ENCODE results near the gene ATOH8. TPM values are rescaled to one million over a fixed set of nuclear protein-coding genes. Genes with fewer than 3 reads are reported as not detected.
"Not testable (repeated sequence)": the region's sequence is repeated elsewhere in the genome, so short reads cannot be mapped to it uniquely, and the experiment has no call there.

Gene ATOH8
- total RNA-seq, 2 experiments from 2014 or later = not detected

DNA sequence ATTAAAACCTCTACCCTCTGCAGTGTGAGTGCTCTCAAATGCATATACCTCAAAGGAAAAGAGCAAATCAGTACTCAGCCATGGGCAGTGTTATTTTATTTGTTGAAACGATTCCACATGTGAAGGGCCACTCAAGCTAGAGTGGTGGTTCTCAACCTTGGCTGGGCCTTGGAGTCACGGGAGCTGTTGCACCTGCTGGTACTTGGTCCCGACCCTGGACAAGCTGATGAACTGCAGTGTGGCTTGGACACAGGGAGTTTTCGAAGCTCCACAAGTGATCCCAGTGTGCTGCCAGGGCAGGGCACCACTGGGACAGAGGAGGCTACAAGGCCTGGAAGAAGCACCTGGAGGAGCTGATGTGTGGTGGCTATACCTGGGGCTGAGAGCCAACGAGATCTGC is 40.0 kb upstream of the ATOH8 start:
- H3K4me1 Mint-ChIP-seq = peaks cover 1% of the 10 kb centered on the region
- no peaks in the 10 kb centered on the region for H3K36me3 Mint-ChIP-seq
- H3K27ac Mint-ChIP-seq = no peak overlapping the region
- DNase-seq = no peak
- peaks cover 13% of the 10 kb centered on the region for H3K27me3 Mint-ChIP-seq
- no peaks in the 10 kb centered on the region for H3K9me3 Mint-ChIP-seq
- H3K4me3 Mint-ChIP-seq = no peak overlapping the region

DNA sequence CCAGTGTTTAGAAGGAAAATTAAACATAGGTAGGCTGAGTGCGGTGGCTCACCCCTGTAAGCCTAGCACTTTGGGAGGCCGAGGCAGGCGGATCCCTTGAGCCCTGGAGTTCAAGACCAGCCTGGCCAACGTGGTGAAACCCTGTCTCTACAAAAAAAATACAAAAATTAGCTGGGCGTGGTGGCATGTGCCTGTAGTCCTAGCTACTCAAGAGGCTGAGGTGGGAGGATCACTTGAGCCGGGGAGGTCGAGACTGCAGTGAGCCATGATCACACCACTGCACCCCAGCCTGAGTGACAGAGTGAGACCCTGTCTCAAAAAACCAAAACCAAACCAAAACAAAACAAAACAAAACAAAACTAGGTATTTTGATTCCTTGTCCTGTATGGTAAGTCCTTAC is 39.4 kb upstream of the ATOH8 start:
- H3K27ac Mint-ChIP-seq, H3K4me1 Mint-ChIP-seq, H3K4me3 Mint-ChIP-seq, DNase-seq, H3K9me3 Mint-ChIP-seq, H3K36me3 Mint-ChIP-seq: not testable (repeated sequence)
- peaks cover 13% of the 10 kb centered on the region for H3K27me3 Mint-ChIP-seq

DNA sequence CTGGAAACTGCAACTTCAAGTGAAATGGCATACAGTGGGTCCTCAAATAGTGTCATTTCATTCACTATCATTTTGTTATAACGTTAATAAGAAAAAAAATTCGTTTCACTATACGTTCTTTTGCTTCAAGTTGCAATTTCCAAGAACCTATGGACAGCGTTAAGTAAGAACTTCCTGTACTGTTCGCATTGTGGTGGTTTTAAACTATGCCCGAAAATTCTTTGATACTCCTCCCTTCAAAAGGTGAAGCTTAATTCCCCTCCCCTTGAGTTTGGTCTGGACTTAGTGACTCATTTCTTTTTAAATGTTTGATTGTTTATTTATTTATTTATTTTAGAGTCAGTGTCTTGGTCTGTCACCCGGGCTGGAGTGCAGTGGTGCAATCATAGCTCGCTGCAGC is 39.0 kb upstream of the ATOH8 start:
- Mint-ChIP-seq H3K27ac (no peak overlapping the region), H3K4me1 (peaks cover 1% of the 10 kb centered on the region), H3K36me3 (no peaks in the 10 kb centered on the region), H3K4me3 (no peak overlapping the region), H3K27me3 (peaks cover 13% of the 10 kb centered on the region), H3K9me3 (no peaks in the 10 kb centered on the region)
- DNase-seq = no peak

DNA sequence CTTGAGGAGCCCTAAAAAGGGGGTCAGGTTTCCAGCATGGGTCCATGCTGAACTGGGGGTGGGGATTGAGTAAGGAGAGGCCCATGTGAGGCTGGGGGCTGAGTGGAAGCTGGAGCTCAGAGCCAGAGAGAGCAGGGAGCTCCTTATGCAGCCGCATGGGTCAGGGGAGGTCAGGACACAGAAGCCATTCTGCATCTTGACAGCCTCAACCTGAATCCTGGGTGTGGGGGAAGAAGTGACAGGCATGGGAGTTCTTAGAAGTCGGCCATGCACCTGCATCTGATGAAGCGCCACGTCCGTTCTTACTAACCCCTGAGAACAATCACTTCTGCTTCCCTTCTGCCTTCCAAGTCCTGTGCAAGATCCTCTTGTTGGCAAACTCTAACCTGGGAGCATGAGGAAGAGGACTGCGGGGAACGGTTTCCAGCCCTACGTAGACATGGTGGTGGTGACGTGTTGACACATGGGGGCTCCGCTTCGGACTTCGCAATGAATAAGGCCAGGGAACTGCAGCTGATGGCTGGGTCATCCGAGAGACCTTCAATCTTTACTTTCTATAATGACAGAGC is 37.4 kb upstream of the ATOH8 start:
- H3K36me3 Mint-ChIP-seq = no peaks in the 10 kb centered on the region

GRCh38 chr2:85717308-85718008 is 36.3 kb upstream of the ATOH8 start:
- Mint-ChIP-seq H3K27ac (no peak overlapping the region), H3K27me3 (peaks cover 5% of the 10 kb centered on the region), H3K36me3 (no peaks in the 10 kb centered on the region), H3K4me1 (peaks cover 1% of the 10 kb centered on the region), H3K4me3 (no peak overlapping the region), H3K9me3 (no peaks in the 10 kb centered on the region)
- no peak for DNase-seq

More for the DNA sequence above, 37.4 kb upstream of the ATOH8 start:
- Mint-ChIP-seq H3K4me3 (no peak overlapping the region), H3K27me3 (peaks cover 8% of the 10 kb centered on the region), H3K9me3 (no peaks in the 10 kb centered on the region), H3K27ac (no peak overlapping the region), H3K4me1 (peaks cover 1% of the 10 kb centered on the region)
- DNase-seq = no peak

- no peak overlapping the region for H3K27ac Mint-ChIP-seq
- no peaks in the 10 kb centered on the region for H3K36me3 Mint-ChIP-seq
- DNase-seq = no peak
- no peaks in the 10 kb centered on the region for H3K9me3 Mint-ChIP-seq
- peaks cover 5% of the 10 kb centered on the region for H3K27me3 Mint-ChIP-seq
- H3K4me3 Mint-ChIP-seq = no peak overlapping the region
- H3K4me1 Mint-ChIP-seq = peaks cover 1% of the 10 kb centered on the region
Measured at GRCh38 chr2:85718009-85718391, 35.8 kb upstream of the ATOH8 start.

GRCh38 chr2:85718885-85719492 is 34.8 kb upstream of the ATOH8 start:
- H3K9me3 Mint-ChIP-seq = no peaks in the 10 kb centered on the region
- peaks cover 1% of the 10 kb centered on the region for H3K4me1 Mint-ChIP-seq

GRCh38 chr2:85719609-85720240 is 34.1 kb upstream of the ATOH8 start:
- Mint-ChIP-seq H3K27me3 (peaks cover 5% of the 10 kb centered on the region), H3K27ac (no peak overlapping the region), H3K4me1 (peaks cover 1% of the 10 kb centered on the region), H3K9me3 (no peaks in the 10 kb centered on the region), H3K36me3 (no peaks in the 10 kb centered on the region), H3K4me3 (no peak overlapping the region)
- DNase-seq = no peak

More at GRCh38 chr2:85718885-85719492, 34.8 kb upstream of the ATOH8 start:
- DNase-seq = no peak
- H3K27ac Mint-ChIP-seq = no peak overlapping the region
- no peaks in the 10 kb centered on the region for H3K36me3 Mint-ChIP-seq
- H3K4me3 Mint-ChIP-seq = no peak overlapping the region
- H3K27me3 Mint-ChIP-seq = peaks cover 5% of the 10 kb centered on the region

- no peaks in the 10 kb centered on the region for H3K9me3 Mint-ChIP-seq
- H3K27ac Mint-ChIP-seq = no peak overlapping the region
- no peaks in the 10 kb centered on the region for H3K4me1 Mint-ChIP-seq
- H3K27me3 Mint-ChIP-seq = peaks cover 5% of the 10 kb centered on the region
- H3K36me3 Mint-ChIP-seq = no peaks in the 10 kb centered on the region
- DNase-seq = no peak
- H3K4me3 Mint-ChIP-seq = no peak overlapping the region
Measured at GRCh38 chr2:85720533-85720932, 33.3 kb upstream of the ATOH8 start.

- H3K36me3 Mint-ChIP-seq = no peaks in the 10 kb centered on the region
- H3K4me3 Mint-ChIP-seq = no peak overlapping the region
- H3K27me3 Mint-ChIP-seq = peaks cover 5% of the 10 kb centered on the region
- H3K27ac Mint-ChIP-seq = no peak overlapping the region
- no peaks in the 10 kb centered on the region for H3K4me1 Mint-ChIP-seq
- no peaks in the 10 kb centered on the region for H3K9me3 Mint-ChIP-seq
- DNase-seq = no peak
Measured at GRCh38 chr2:85721641-85722040, 32.1 kb upstream of the ATOH8 start.

GRCh38 chr2:85722519-85722918 is 31.3 kb upstream of the ATOH8 start:
- no peaks in the 10 kb centered on the region for H3K4me1 Mint-ChIP-seq
- no peak overlapping the region for H3K27ac Mint-ChIP-seq
- H3K27me3 Mint-ChIP-seq = peaks cover 5% of the 10 kb centered on the region
- no peak overlapping the region for H3K4me3 Mint-ChIP-seq
- no peak for DNase-seq
- no peaks in the 10 kb centered on the region for H3K9me3 Mint-ChIP-seq
- no peaks in the 10 kb centered on the region for H3K36me3 Mint-ChIP-seq

DNA sequence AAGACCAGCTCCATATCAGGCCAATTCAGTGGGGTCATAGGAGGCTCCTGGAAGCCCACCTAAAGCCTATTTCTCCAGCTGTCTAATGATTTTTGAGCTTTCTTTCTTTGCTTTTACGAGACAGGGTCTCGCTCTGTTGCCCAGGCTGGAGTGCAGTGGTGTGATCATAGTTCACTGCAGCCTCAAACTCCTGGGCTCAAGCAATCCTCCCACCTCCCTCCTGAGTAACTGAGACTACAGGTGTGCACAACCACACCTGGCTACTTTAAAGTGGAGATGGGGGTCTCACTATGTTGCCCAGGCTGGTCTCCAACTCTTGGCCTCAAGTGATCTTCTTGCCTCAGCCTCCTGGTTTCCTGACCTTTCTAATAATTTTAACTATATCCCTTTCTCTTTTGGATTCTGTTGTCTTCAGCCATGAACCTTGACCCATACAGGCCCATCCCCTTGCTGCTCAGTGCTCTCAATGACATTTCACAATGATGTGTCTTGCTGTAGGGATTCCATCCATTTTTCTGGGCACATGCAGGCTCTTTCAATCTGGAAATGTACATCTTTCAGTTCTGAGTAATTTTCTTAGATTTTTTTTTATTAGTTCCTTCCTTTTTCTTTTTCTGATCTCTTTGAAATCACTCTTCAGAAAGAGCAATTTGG is 30.0 kb upstream of the ATOH8 start:
- Mint-ChIP-seq H3K27ac (no peak overlapping the region), H3K4me3 (no peak overlapping the region), H3K9me3 (no peaks in the 10 kb centered on the region), H3K36me3 (no peaks in the 10 kb centered on the region), H3K27me3 (peaks cover 9% of the 10 kb centered on the region), H3K4me1 (peaks cover 2% of the 10 kb centered on the region)
- DNase-seq = no peak

DNA sequence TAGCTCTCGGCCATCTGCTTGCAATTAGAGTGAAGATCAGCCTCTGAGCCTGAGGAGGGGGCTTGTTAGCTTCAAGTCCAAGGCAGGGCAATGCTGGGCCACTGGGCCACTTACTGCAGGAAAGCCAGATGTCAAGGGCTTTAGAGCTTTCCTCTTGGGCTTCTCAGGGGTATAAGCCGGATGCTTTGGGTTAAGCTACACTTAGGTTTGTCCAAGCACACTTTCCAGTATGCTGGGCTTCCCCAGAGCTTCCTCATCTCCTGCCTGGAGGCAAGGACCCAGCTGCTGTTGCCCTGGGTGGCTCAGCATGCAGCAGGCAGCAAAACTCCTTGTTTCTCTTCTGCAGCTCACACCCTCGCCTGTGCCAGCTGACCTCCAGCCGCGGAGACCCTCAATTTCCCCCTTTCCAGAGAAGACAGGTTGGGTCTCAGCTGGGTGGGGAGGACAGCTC is 29.0 kb upstream of the ATOH8 start:
- H3K9me3 Mint-ChIP-seq = no peaks in the 10 kb centered on the region
- H3K36me3 Mint-ChIP-seq = no peaks in the 10 kb centered on the region
- H3K27ac Mint-ChIP-seq = no peak overlapping the region
- DNase-seq = no peak
- peaks cover 5% of the 10 kb centered on the region for H3K4me1 Mint-ChIP-seq
- no peak overlapping the region for H3K4me3 Mint-ChIP-seq
- peaks cover 17% of the 10 kb centered on the region for H3K27me3 Mint-ChIP-seq

DNA sequence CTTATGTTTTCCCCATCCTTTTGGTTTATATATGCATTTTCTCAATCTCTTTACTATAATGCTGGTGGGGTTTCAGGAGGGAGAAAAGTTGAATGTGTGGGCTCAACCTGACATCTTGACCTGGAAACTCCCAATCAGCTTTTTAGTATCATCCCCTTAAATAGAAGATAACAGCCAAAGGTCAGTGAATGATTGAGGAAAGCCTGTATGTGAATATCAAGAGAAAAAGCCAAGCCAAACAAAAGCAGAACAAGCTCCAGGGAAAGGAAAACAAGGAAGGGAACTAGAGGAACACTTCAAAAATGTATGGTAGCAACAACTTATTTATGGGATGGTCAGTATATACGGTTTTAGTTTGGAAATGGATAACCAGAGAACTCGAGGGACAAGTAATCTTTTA is 28.3 kb upstream of the ATOH8 start:
- peaks cover 17% of the 10 kb centered on the region for H3K27me3 Mint-ChIP-seq
- peaks cover 5% of the 10 kb centered on the region for H3K4me1 Mint-ChIP-seq
- H3K27ac Mint-ChIP-seq = no peak overlapping the region
- no peaks in the 10 kb centered on the region for H3K36me3 Mint-ChIP-seq
- no peak overlapping the region for H3K4me3 Mint-ChIP-seq
- DNase-seq = no peak
- H3K9me3 Mint-ChIP-seq = no peaks in the 10 kb centered on the region

GRCh38 chr2:85727798-85728197 is 26.0 kb upstream of the ATOH8 start:
- H3K36me3 Mint-ChIP-seq = no peaks in the 10 kb centered on the region
- peaks cover 17% of the 10 kb centered on the region for H3K27me3 Mint-ChIP-seq
- no peaks in the 10 kb centered on the region for H3K9me3 Mint-ChIP-seq
- no peak overlapping the region for H3K27ac Mint-ChIP-seq
- no peak overlapping the region for H3K4me3 Mint-ChIP-seq
- peaks cover 5% of the 10 kb centered on the region for H3K4me1 Mint-ChIP-seq
- DNase-seq = no peak
